GM12873 (cell line): ENCODE measurements around the gene PALM3.

ENCODE experiments used
- CTCF ChIP-seq: IDR thresholded peaks from 2 replicates; pipeline ENCODE4 v1.5.1; 2012; ENCODE audit warnings: low read depth, mild to moderate bottlenecking, moderate library complexity, low read length, control low read depth; ENCODE audit not compliant: insufficient read depth; ENCODE audit errors: missing control alignments

PALM3 gene

GRCh38 chr19:14062558-14062855 lies 631 bp upstream of the PALM3 start:
- no peak for TF ChIP-seq CTCF

GRCh38 chr19:14061081-14061749 lies 661 bp downstream of the PALM3 start:
- TF ChIP-seq CTCF: no peak

GRCh38 chr19:14059652-14060155 lies 2.2 kb downstream of the PALM3 start:
- TF ChIP-seq CTCF: no peak

- TF ChIP-seq CTCF: peak; percentile 86
Measured at GRCh38 chr19:14059093-14059480, 2.8 kb downstream of the PALM3 start.

DNA sequence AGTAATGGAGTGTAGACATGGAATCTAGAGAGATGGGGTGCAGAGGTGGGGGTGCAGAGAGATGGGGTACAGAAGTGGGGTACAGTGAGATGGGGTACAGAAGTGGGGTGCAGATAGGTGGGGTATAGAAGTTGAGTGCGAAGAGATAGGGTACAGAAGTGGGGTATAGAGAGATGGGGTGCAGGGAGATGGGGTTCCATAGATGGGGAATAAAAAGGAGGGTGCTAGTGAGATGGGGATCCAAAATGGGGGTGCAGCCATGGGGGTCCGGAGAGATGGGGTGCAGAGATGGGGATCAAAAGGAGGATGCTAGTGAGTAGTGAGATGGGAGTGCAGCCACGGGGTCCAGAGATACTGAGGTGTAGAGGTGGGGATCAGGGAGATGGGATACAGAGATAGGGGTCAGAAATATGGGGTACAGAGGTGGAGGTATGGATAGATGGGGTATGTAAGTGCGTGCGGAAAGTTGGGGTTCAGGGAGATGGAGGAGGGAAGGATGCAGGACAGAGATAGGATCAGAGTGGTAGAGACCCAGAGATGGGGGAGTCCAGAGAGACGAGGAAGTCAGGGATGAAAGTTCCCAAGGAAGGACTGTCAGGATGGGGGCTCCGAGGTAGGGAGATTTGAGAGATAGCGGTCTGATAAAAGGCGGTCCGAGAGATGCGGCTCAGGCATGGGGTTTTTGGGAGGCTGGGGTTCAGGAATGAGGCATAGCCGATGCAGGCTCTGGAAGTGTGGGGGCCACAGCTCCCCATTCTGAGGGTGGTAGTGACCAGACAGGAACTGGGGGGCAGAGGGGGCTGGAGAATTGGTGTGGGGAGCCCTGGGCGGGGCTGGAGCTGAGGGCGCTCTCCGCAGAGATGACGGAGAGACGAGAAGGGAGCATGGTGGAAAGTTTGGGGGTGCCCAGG lies 3.4 kb downstream of the PALM3 start:
- no peak for TF ChIP-seq CTCF

DNA sequence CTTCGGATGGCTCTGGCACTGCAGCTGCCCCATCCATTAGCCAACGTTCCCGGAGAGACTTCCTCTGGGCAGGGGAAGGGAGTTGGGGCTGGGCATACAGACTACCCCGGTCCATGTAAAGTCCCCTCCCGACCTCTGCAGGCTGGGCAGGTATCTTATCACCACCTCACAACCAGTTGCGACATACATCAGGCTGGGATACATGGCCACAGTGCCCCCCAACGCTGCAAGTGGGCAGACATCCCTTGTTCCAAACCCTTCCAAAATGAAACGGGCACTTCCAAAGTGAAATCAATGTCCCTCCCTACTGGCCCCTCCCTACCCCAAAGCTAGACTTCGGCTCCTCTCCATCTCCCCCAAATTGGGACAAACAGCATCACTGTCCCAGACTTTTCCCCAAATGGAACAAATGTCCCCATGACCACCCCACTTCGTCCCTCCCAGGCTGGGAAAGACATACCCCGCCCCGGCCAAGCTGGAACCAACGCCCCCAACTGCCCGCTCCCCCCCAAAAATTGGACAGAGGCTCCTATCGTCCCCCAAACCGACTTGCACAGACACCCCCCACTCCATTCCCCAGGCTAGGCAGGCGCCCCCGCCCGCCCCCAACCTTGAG lies 5.0 kb downstream of the PALM3 start:
- TF ChIP-seq CTCF: no peak

- TF ChIP-seq CTCF: no peak
Measured at GRCh38 chr19:14056069-14056666, 5.7 kb downstream of the PALM3 start.
